K562 (cell line): ENCODE results near the gene PPM1E. TPM values are rescaled to one million over a fixed set of nuclear protein-coding genes. Genes with fewer than 3 reads are reported as not detected.

ENCODE experiments used
- ATAC-seq: fragments of 200-7000 bp; cut with Tn5 transposase; 3 replicates; pipeline ENCODE4 v1.9.1; 2020; ENCODE audit warnings: moderate library complexity
- BruUV-seq: library from RNA; stranded (reverse); fragments of 400-500 nt; replicated peaks from 2 replicates; lab custom pipeline; 2021; lab: Mats Ljungman, UMichigan
- CTCF ChIA-PET: fragments of 300-600 bp; formaldehyde crosslinking; extraction: SDS; loops from one replicate; lab custom pipeline; 2021; ENCODE audit warnings: low intra/inter-chr PET ratio; lab: Yijun Ruan, JAX
- POLR2A ChIA-PET: fragments of 300-600, 350-650 bp; sonication (Branson Sonifier 250); formaldehyde crosslinking; extraction: SDS; loops from one replicate; lab custom pipeline; 2021; ENCODE audit warnings: antibody characterized with exemption, inconsistent platforms; lab: Yijun Ruan, JAX
- DNase-seq, 4 experiments: peaks; one replicate each; pipeline versions ENCODE4 v3.0.0 to v3.0.0-alpha.2; 2011 to 2018; ENCODE audit warnings: low spot score in 3 of 4, mixed read lengths in 3 of 4; ENCODE audit errors: extremely low read depth in 1 of 4
- FAIRE-seq: peaks from 2 replicates; lab custom pipeline; 2011; peaks lifted over from hg19 to GRCh38; lab: Jason Lieb, UNC
- H2AFZ ChIP-seq: 2 replicates; pipeline ENCODE4 v1.6.0; 2011; ENCODE audit warnings: low read depth, low read length, control low read depth, inconsistent platforms
- H3K27ac ChIP-seq: fragments of 200-600 bp; 3 replicates; pipeline ENCODE4 v1.8.0; 2011; ENCODE audit warnings: low read depth, mild to moderate bottlenecking, control low read depth, inconsistent platforms, low read length, moderate library complexity, mixed read lengths; ENCODE audit errors: extremely low read depth
- H3K27me3 ChIP-seq, 2 experiments: fragments of 300-600 bp in 1 of 2; 2 replicates in 1 of 2; 3 replicates in 1 of 2; pipeline versions ENCODE4 v1.6.0 to v1.8.0; 2011; ENCODE audit warnings: inconsistent platforms in 2 of 2, low read length in 2 of 2, mild to moderate bottlenecking in 1 of 2, mixed read lengths in 1 of 2, moderate library complexity in 1 of 2; ENCODE audit not compliant: control insufficient read depth in 2 of 2, insufficient read depth in 2 of 2
- H3K36me3 ChIP-seq: fragments of 300-600 bp; 3 replicates; pipeline ENCODE4 v1.8.0; 2011; ENCODE audit warnings: mild to moderate bottlenecking, low read length, inconsistent platforms; ENCODE audit not compliant: control insufficient read depth, insufficient read depth
- H3K4me1 ChIP-seq, 2 experiments: fragments of 200-600 bp in 1 of 2; replicated peaks in 1 of 2; 2 replicates in 1 of 2; 3 replicates in 1 of 2; pipeline versions ENCODE4 v1.5.1 to v1.8.0; 2011; ENCODE audit warnings: inconsistent platforms in 2 of 2, low read length in 2 of 2, mild to moderate bottlenecking in 1 of 2, mixed read lengths in 1 of 2, moderate library complexity in 1 of 2; ENCODE audit not compliant: control insufficient read depth in 2 of 2, insufficient read depth in 2 of 2
- H3K4me2 ChIP-seq: 2 replicates; pipeline ENCODE4 v1.6.1; 2011; ENCODE audit warnings: low read length, control low read depth, inconsistent platforms, mixed read lengths; ENCODE audit not compliant: insufficient read depth
- H3K4me3 ChIP-seq: fragments of 200-600 bp; sonication (generic), shearing (Covaris generic); 2 replicates; pipeline ENCODE4 v1.5.1; 2016; ENCODE audit warnings: control low read depth, inconsistent platforms
- H3K79me2 ChIP-seq: fragments of 200-600 bp; 3 replicates; pipeline ENCODE4 v1.8.0; 2011; ENCODE audit warnings: low read length, inconsistent platforms; ENCODE audit not compliant: control insufficient read depth, insufficient read depth
- H3K9ac ChIP-seq, 2 experiments: 2 replicates each; pipeline versions ENCODE4 v1.6.0 to v1.6.1; 2011; ENCODE audit warnings: low read depth in 2 of 2, low read length in 2 of 2, control low read depth in 1 of 2, inconsistent platforms in 1 of 2, mild to moderate bottlenecking in 1 of 2, mixed read lengths in 1 of 2; ENCODE audit not compliant: insufficient read depth in 1 of 2
- H3K9me1 ChIP-seq: one replicate; pipeline ENCODE4 v1.6.0; 2011; ENCODE audit warnings: inconsistent platforms, mild to moderate bottlenecking, low read length, moderate library complexity; ENCODE audit not compliant: control insufficient read depth, insufficient read depth
- H3K9me3 ChIP-seq: replicated peaks from 2 replicates; pipeline ENCODE4 v1.5.1; 2011; ENCODE audit warnings: low read depth, low read length, inconsistent platforms; ENCODE audit not compliant: control insufficient read depth, insufficient read depth
- H4K20me1 ChIP-seq: replicated peaks from 2 replicates; pipeline ENCODE4 v1.6.1; 2011; ENCODE audit warnings: low read length, inconsistent platforms, mixed read lengths; ENCODE audit not compliant: control insufficient read depth, insufficient read depth
- ATF1 ChIP-seq, 2 experiments: fragments of 450-650 bp in 1 of 2; IDR thresholded peaks; 2 replicates each; pipeline ENCODE4 v1.6.1; 2016; ENCODE audit warnings: missing compliant biosample characterization in 1 of 2, missing genetic modification characterization in 1 of 2
- ATF7 ChIP-seq: fragments of 450-650 bp; IDR thresholded peaks from 2 replicates; pipeline ENCODE4 v1.7.1; 2014; ENCODE audit warnings: mild to moderate bottlenecking, moderate library complexity
- NEUROD1 ChIP-seq: fragments of 150-350 bp; IDR thresholded peaks from 2 replicates; pipeline ENCODE4 v1.6.1; 2014; ENCODE audit warnings: borderline replicate concordance, low read length, low read depth; ENCODE audit not compliant: partially characterized antibody
- NFIC ChIP-seq: fragments of 450-650 bp; IDR thresholded peaks from 2 replicates; pipeline ENCODE4 v1.6.1; 2017; ENCODE audit warnings: mild to moderate bottlenecking, inconsistent platforms
- NFIX ChIP-seq: fragments of 250-450 bp; sonication (Bioruptor Pico); IDR thresholded peaks from 2 replicates; pipeline ENCODE4 v1.4.0; 2020; ENCODE audit warnings: low read depth, mild to moderate bottlenecking, moderate library complexity
- NR4A1 ChIP-seq, 2 experiments: fragments of 250-450 bp in 1 of 2; fragments of 450-650 bp in 1 of 2; sonication (Bioruptor Pico) in 1 of 2; IDR thresholded peaks; 2 replicates each; pipeline versions ENCODE4 v1.4.0 to v1.6.1; 2016 to 2020; ENCODE audit warnings: mild to moderate bottlenecking in 2 of 2, missing compliant biosample characterization in 1 of 2, missing genetic modification characterization in 1 of 2, moderate library complexity in 1 of 2
- RNF2 ChIP-seq: sonication (generic); IDR thresholded peaks from 2 replicates; pipeline ENCODE4 v1.6.1; 2016
- ZNF354B ChIP-seq: fragments of 250-450 bp; sonication (Bioruptor Pico); IDR thresholded peaks from 2 replicates; pipeline ENCODE4 v1.4.0; 2020
- ZNF668 ChIP-seq: fragments of 250-450 bp; sonication (Bioruptor Pico); IDR thresholded peaks from 2 replicates; pipeline ENCODE4 v1.8.0; 2022; ENCODE audit warnings: mild to moderate bottlenecking, inconsistent platforms
- WGBS: fragments of 100-300 bp; shearing (Covaris generic); methylation state at CpG from one replicate; pipeline ENCODE4 v1.1.6; 2016; ENCODE audit warnings: low coverage, mixed read lengths; ENCODE audit not compliant: insufficient coverage; ENCODE audit errors: missing lambda C conversion rate; 5-methylcytosine and 5-hydroxymethylcytosine counted together
- in situ Hi-C: fragments of 300-500 bp; cut with MboI; formaldehyde crosslinking; loops from 4 replicates; pipeline ENCODE4 v1.15.0; 2018; ENCODE audit warnings: inconsistent platforms, mixed read lengths
- intact Hi-C: fragments of 100-400 bp; cut with micrococcal nuclease; formaldehyde crosslinking; loops from 2 replicates; pipeline ENCODE4 v1.14.2; 2022
- polyA plus RNA-seq, 8 experiments: library from polyadenylated mRNA; depleted of rRNA in 4 of 8; stranded (reverse) in 5 of 8; unstranded in 3 of 8; fragments of >200 nt; fragmentation: Nextera tagmentation in 2 of 8; fragmentation: Illumina TruSeq in 1 of 8; extraction: Ambion mirVana in 2 of 8; extraction: Trizol in 1 of 8; gene quantifications; 2 replicates each; pipeline versions ENCODE4 v1.2.1 to v1.2.3, GENCODE V29; 2011 to 2014; ENCODE audit warnings: inconsistent platforms in 1 of 8, missing spikeins in 1 of 8
- total RNA-seq, 7 experiments: library from RNA; depleted of rRNA in 6 of 7; stranded (reverse); fragments of >200 nt in 6 of 7; fragmentation: Illumina TruSeq in 2 of 7; extraction: Trizol in 2 of 7; gene quantifications; 2 replicates each; pipeline versions ENCODE4 v1.2.1 to v1.2.3, GENCODE V29; 2011 to 2021; ENCODE audit warnings: low replicate concordance in 1 of 7
- TF ChIP-seq, protein P1 (sequence below): fragments of 450-650 bp; IDR thresholded peaks from 2 replicates; pipeline ENCODE4 v1.6.1; 2018; ENCODE audit not compliant: partially characterized antibody
- TF ChIP-seq, protein P2 (sequence below): fragments of 450-650 bp; IDR thresholded peaks from one replicate; pipeline ENCODE4 v1.6.1; 2018; ENCODE audit warnings: mild to moderate bottlenecking, moderate library complexity; ENCODE audit not compliant: partially characterized antibody

The PPM1E gene
- total and polyA plus RNA-seq, 9 of the 15 experiments (the other 6 are each of a cell fraction or from before 2014, with no cell fraction given), result 1.0 to 5.7 (median 4.7) TPM

DNA sequence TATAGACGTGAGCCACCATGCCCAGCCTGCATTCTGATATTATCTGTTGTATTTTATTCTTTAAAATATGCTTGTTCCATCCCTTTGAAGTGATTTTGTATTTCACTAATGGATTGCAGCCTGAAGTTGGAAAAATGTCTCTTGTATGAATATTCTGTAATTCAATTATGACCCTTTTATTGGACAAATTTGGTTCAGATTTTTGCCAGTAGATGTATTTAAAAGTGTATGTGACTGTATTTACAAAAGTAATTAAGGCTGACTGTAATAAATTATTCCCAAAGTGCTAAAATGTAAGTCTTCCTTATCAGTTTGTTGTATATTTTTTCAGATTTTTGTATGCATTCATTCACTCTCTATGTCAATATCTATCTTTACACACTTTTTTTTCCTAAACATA lies 23.8 kb downstream of the PPM1E start:
- ChIA-PET CTCF (no interaction called here), POLR2A (no interaction called here)
- TF ChIP-seq NR4A1 (CRISPR knock-in tag; IDR thresholded peaks at IDR 0.05) (no peak), NR4A1 (tag; IDR thresholded peaks at IDR 0.05) (no peak), ZNF668 (CRISPR knock-in tag) (no peak), ATF1 (CRISPR knock-in tag; IDR thresholded peaks at IDR 0.05) (no peak), ATF1 (tag; IDR thresholded peaks at IDR 0.05) (no peak), RNF2 (no peak)
- H3K9ac ChIP-seq, result no peak overlapping the region
- H3K79me2 ChIP-seq, result no peaks in the 10 kb centered on the region
- H3K4me2 ChIP-seq, result no peak overlapping the region
- H3K9me3 ChIP-seq, result no peaks in the 10 kb centered on the region
- no peak overlapping the region for H3K4me3 ChIP-seq
- WGBS, result 63% methylated on average over 1 of the region's 1 CpG
- H4K20me1 ChIP-seq, result no peaks in the 10 kb centered on the region
- no TSS peak for BruUV-seq
- no peak overlapping the region for H2AFZ ChIP-seq
- no peaks in the 10 kb centered on the region for H3K9me1 ChIP-seq
- DNase-seq (no peak), FAIRE-seq (no peak), ATAC-seq (no peak)
- H3K27me3 ChIP-seq, result no peaks in the 10 kb centered on the region
- H3K4me1 ChIP-seq, result peaks cover 0 to 4% of the 10 kb centered on the region in 2 experiments; a peak in 2 of 5 replicates
- no peaks in the 10 kb centered on the region for H3K36me3 ChIP-seq
- intact Hi-C loops, result no loop called here
- H3K27ac ChIP-seq, result no peak overlapping the region
- in situ Hi-C loops, result no loop called here

DNA sequence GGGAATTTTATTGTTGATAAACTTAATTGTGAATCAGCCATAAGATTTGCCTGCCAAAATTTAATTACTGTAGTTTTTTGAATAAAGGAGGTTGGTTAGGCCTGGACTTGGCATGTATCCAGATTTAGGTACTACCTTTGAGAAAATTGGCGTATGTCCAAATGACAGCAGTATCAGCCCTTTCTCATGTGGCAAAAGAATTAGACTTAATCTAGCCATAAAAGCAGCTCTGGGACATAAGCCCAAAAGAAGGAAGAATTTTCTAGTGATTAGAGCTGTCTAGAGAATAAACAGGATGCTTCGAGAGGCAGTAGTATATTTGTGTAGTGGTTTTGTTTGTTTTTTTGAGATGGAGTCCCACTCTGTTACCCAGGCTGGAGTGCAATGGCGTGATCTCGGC lies 27.7 kb downstream of the PPM1E start:
- H3K9me1 ChIP-seq, result no peaks in the 10 kb centered on the region
- H3K79me2 ChIP-seq, result no peaks in the 10 kb centered on the region
- no peak overlapping the region for H3K9ac ChIP-seq
- ChIA-PET POLR2A (interaction anchor here (1.6 kb wide), 1 partner anchor 151 kb away, joined by 7 read pairs; no protein-coding TSS in a partner anchor), CTCF (no interaction called here)
- H2AFZ ChIP-seq, result no peak overlapping the region
- no peaks in the 10 kb centered on the region for H3K9me3 ChIP-seq
- intact Hi-C loops, result no loop called here
- H3K36me3 ChIP-seq, result no peaks in the 10 kb centered on the region
- WGBS, result 57% methylated on average over 4 of the region's 4 CpGs
- no TSS peak for BruUV-seq
- no peaks in the 10 kb centered on the region for H4K20me1 ChIP-seq
- no peak overlapping the region for H3K27ac ChIP-seq
- TF ChIP-seq NEUROD1 (no peak), ATF7 (0 out of 2 replicates have a peak, but pooled peaks have one; percentile 20), ZNF354B (CRISPR knock-in tag) (no peak), NFIX (CRISPR knock-in tag) (peak; percentile 53; the same call in 1 of the 2 replicates), NFIC (peak; percentile 95)
- TF ChIP-seq, protein P1, sequence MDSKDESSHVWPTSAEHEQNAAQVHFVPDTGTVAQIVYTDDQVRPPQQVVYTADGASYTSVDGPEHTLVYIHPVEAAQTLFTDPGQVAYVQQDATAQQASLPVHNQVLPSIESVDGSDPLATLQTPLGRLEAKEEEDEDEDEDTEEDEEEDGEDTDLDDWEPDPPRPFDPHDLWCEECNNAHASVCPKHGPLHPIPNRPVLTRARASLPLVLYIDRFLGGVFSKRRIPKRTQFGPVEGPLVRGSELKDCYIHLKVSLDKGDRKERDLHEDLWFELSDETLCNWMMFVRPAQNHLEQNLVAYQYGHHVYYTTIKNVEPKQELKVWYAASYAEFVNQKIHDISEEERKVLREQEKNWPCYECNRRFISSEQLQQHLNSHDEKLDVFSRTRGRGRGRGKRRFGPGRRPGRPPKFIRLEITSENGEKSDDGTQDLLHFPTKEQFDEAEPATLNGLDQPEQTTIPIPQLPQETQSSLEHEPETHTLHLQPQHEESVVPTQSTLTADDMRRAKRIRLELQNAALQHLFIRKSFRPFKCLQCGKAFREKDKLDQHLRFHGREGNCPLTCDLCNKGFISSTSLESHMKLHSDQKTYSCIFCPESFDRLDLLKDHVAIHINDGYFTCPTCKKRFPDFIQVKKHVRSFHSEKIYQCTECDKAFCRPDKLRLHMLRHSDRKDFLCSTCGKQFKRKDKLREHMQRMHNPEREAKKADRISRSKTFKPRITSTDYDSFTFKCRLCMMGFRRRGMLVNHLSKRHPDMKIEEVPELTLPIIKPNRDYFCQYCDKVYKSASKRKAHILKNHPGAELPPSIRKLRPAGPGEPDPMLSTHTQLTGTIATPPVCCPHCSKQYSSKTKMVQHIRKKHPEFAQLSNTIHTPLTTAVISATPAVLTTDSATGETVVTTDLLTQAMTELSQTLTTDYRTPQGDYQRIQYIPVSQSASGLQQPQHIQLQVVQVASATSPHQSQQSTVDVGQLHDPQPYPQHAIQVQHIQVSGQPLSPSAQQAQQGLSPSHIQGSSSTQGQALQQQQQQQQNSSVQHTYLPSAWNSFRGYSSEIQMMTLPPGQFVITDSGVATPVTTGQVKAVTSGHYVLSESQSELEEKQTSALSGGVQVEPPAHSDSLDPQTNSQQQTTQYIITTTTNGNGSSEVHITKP, result no peak
- TF ChIP-seq, protein P2, sequence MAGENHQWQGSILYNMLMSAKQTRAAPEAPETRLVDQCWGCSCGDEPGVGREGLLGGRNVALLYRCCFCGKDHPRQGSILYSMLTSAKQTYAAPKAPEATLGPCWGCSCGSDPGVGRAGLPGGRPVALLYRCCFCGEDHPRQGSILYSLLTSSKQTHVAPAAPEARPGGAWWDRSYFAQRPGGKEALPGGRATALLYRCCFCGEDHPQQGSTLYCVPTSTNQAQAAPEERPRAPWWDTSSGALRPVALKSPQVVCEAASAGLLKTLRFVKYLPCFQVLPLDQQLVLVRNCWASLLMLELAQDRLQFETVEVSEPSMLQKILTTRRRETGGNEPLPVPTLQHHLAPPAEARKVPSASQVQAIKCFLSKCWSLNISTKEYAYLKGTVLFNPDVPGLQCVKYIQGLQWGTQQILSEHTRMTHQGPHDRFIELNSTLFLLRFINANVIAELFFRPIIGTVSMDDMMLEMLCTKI, result no peak
- no peak overlapping the region for H3K4me3 ChIP-seq
- H3K4me1 ChIP-seq, result peaks cover 0 to 17% of the 10 kb centered on the region in 2 experiments; a peak in 4 of 5 replicates
- H3K4me2 ChIP-seq, result no peak overlapping the region
- FAIRE-seq (peak; percentile 37), DNase-seq (peak in 2 of 4 experiments; percentile 13 to 47), ATAC-seq (no peak)
- no peaks in the 10 kb centered on the region for H3K27me3 ChIP-seq
- in situ Hi-C loops, result no loop called here
